Activated B cell treated with CpG ODN at 0.5 μM for 24 hours (primary cell): ENCODE measurements around the gene ZMYND12. TPM values are rescaled to one million over a fixed set of nuclear protein-coding genes. Genes with fewer than 3 reads are reported as not detected.

Source experiments
- ATAC-seq: fragments of 200-7000 bp; cut with Tn5 transposase; one replicate; pipeline ENCODE4 v1.10.0; 2021; ENCODE audit warnings: low read depth, mild to moderate bottlenecking, moderate library complexity
- CTCF ChIA-PET: fragments of 350-600 bp; sonication (Branson Sonifier 250); formaldehyde crosslinking; loops from one replicate; lab custom pipeline; 2021; ENCODE audit warnings: antibody characterized with exemption; lab: Charles Lee
- POLR2A ChIA-PET: fragments of 350-600 bp; sonication (Branson Sonifier 250); formaldehyde crosslinking; loops from one replicate; lab custom pipeline; 2021; ENCODE audit warnings: antibody characterized with exemption; lab: Charles Lee
- DNase-seq: peaks from one replicate; pipeline ENCODE4 v3.0.0; 2022
- H3K27ac Mint-ChIP-seq: one replicate; pipeline ENCODE4 v1.8.0; 2020; ENCODE audit warnings: mixed read lengths
- H3K27me3 Mint-ChIP-seq: one replicate; pipeline ENCODE4 v1.8.0; 2021; ENCODE audit warnings: mixed read lengths
- H3K36me3 Mint-ChIP-seq: one replicate; pipeline ENCODE4 v1.8.0; 2021; ENCODE audit warnings: low read depth, mixed read lengths
- H3K4me1 Mint-ChIP-seq: one replicate; pipeline ENCODE4 v1.8.0; 2021; ENCODE audit warnings: mixed read lengths
- H3K4me3 Mint-ChIP-seq: one replicate; pipeline ENCODE4 v1.8.0; 2020; ENCODE audit warnings: mild to moderate bottlenecking, mixed read lengths
- H3K9me3 Mint-ChIP-seq: one replicate; pipeline ENCODE4 v1.8.0; 2020; ENCODE audit warnings: mixed read lengths
- intact Hi-C: fragments of 100-400 bp; cut with micrococcal nuclease; formaldehyde crosslinking; loops from one replicate; pipeline ENCODE4 v1.15.1; 2024
- total RNA-seq: library from RNA; stranded (reverse); gene quantifications from 2 replicates; pipeline ENCODE4 v1.2.3, GENCODE V29; 2022
- TF ChIP-seq, protein P1 (sequence below): fragments of 200-600 bp; IDR thresholded peaks from one replicate; pipeline ENCODE4 v1.8.0; 2022; ENCODE audit warnings: antibody characterized with exemption, mild to moderate bottlenecking

The ZMYND12 gene
- total RNA-seq, 1 donor from 2014 or later: 0.53 TPM

- ATAC-seq (no peak), DNase-seq (no peak)
- no peaks in the 10 kb centered on the region for H3K36me3 Mint-ChIP-seq
- TF ChIP-seq, protein P1, sequence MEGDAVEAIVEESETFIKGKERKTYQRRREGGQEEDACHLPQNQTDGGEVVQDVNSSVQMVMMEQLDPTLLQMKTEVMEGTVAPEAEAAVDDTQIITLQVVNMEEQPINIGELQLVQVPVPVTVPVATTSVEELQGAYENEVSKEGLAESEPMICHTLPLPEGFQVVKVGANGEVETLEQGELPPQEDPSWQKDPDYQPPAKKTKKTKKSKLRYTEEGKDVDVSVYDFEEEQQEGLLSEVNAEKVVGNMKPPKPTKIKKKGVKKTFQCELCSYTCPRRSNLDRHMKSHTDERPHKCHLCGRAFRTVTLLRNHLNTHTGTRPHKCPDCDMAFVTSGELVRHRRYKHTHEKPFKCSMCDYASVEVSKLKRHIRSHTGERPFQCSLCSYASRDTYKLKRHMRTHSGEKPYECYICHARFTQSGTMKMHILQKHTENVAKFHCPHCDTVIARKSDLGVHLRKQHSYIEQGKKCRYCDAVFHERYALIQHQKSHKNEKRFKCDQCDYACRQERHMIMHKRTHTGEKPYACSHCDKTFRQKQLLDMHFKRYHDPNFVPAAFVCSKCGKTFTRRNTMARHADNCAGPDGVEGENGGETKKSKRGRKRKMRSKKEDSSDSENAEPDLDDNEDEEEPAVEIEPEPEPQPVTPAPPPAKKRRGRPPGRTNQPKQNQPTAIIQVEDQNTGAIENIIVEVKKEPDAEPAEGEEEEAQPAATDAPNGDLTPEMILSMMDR: no peak
- no peaks in the 10 kb centered on the region for H3K4me1 Mint-ChIP-seq
- no peaks in the 10 kb centered on the region for H3K27me3 Mint-ChIP-seq
- CTCF ChIA-PET: no interaction called here
- no peak overlapping the region for H3K27ac Mint-ChIP-seq
- POLR2A ChIA-PET: no interaction called here
- no peaks in the 10 kb centered on the region for H3K9me3 Mint-ChIP-seq
- H3K4me3 Mint-ChIP-seq: no peak overlapping the region
- intact Hi-C loops: no loop called here
Measured at GRCh38 chr1:42431514-42431913, 24.3 kb downstream of the ZMYND12 start.

DNA sequence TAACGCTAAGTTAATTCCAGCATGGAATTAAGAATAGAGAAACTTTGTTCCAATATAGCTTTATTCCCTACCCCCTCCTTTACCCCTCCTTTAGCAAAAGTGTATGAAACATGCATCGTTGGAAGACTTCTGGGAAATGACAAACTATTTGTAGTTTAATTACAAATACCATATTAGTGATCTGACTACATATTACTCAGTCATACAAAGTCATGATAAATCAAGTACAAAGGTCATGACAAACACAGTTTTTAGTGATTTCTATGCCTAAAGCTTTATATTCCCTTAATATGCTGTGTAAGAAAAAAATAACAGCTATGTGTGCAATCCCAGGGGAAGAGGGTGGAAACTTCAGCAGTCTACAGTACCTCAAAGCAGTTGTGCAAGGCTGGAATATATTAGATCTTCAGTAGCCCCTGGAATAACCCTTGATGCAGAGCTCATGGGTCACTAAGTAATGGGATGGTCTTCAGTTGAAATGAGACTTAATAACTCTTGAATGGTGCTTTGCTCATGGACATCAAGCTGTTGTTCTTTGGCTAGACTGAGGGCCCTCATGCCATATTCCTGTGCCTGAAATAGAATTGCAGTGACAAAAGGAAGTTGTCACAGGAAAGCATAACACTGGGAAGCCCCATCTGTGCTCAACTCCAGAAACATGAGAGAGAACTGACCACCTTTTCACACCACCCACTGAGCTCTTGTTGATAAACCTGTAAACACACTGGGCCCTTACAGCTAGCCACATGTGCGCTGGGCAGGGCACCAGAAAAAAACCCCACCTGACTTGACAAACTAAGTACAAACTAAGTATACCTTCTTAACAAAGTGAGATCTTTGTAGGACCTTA is 25.3 kb downstream of the ZMYND12 start:
- ChIA-PET CTCF (no interaction called here), POLR2A (no interaction called here)
- no peaks in the 10 kb centered on the region for H3K4me1 Mint-ChIP-seq
- DNase-seq: no peak
- ATAC-seq: no peak
- no peaks in the 10 kb centered on the region for H3K9me3 Mint-ChIP-seq
- no peaks in the 10 kb centered on the region for H3K27me3 Mint-ChIP-seq
- no peaks in the 10 kb centered on the region for H3K36me3 Mint-ChIP-seq
- TF ChIP-seq, protein P1: no peak
- no peak overlapping the region for H3K27ac Mint-ChIP-seq
- H3K4me3 Mint-ChIP-seq: no peak overlapping the region
- intact Hi-C loops: no loop called here

- Mint-ChIP-seq H3K27ac (no peak overlapping the region), H3K27me3 (no peaks in the 10 kb centered on the region), H3K4me3 (no peak overlapping the region), H3K36me3 (no peaks in the 10 kb centered on the region), H3K4me1 (no peaks in the 10 kb centered on the region), H3K9me3 (no peaks in the 10 kb centered on the region)
- TF ChIP-seq, protein P1: no peak
- intact Hi-C loops: no loop called here
- ChIA-PET POLR2A (no interaction called here), CTCF (no interaction called here)
- ATAC-seq (no peak), DNase-seq (no peak)
Measured at GRCh38 chr1:42429603-42430002, 26.2 kb downstream of the ZMYND12 start.

DNA sequence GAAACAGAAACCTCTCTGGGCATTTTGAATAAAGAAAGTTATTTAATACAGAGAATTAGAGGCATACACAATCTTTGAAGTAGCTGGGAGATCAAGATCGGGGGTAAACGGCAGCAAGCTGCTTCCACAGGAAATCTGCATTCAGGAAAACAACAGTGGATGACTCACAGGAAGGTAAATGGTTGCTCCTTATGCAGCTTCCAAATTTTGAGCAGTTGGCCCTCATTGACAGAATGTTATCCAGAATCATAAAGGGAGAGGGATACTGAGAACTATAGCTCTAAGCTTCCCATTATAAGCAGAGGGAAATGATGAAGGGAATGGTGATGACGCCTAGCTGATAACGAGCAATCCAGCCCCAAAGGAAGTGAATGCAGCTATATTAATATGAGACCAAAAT is 28.6 kb downstream of the ZMYND12 start:
- ATAC-seq (no peak), DNase-seq (no peak)
- no peaks in the 10 kb centered on the region for H3K36me3 Mint-ChIP-seq
- intact Hi-C loops: no loop called here
- no peak overlapping the region for H3K27ac Mint-ChIP-seq
- H3K9me3 Mint-ChIP-seq: no peaks in the 10 kb centered on the region
- ChIA-PET CTCF (interaction anchor here (0.7 kb wide), 1 partner anchor 157 kb away, joined by 3 read pairs; no protein-coding TSS in a partner anchor), POLR2A (no interaction called here)
- TF ChIP-seq, protein P1: no peak
- H3K27me3 Mint-ChIP-seq: no peaks in the 10 kb centered on the region
- no peak overlapping the region for H3K4me3 Mint-ChIP-seq
- no peaks in the 10 kb centered on the region for H3K4me1 Mint-ChIP-seq

- H3K4me1 Mint-ChIP-seq: no peaks in the 10 kb centered on the region
- ATAC-seq: no peak
- intact Hi-C loops: no loop called here
- peaks cover 18% of the 10 kb centered on the region for H3K27me3 Mint-ChIP-seq
- no peaks in the 10 kb centered on the region for H3K9me3 Mint-ChIP-seq
- no peak overlapping the region for H3K27ac Mint-ChIP-seq
- ChIA-PET CTCF (no interaction called here), POLR2A (no interaction called here)
- no peak overlapping the region for H3K4me3 Mint-ChIP-seq
- TF ChIP-seq, protein P1: no peak
- no peaks in the 10 kb centered on the region for H3K36me3 Mint-ChIP-seq
- DNase-seq: no peak
Measured at GRCh38 chr1:42424201-42424600, 31.6 kb downstream of the ZMYND12 start.
